Stimulated activated CD4-positive, alpha-beta T cell treated with anti-CD3 and anti-CD28 coated beads, Interleukin-15, amount 100 ng/mL, for 1 hour (primary cell): ENCODE results near the gene PITX1.

ENCODE experiments used
- DNase-seq, 2 donors: peaks; one replicate each; pipeline ENCODE4 v3.0.0-alpha.2; 2020; ENCODE audit warnings: low read depth in 1 of 2, low spot score in 1 of 2

The PITX1 gene

GRCh38 chr5:135062216-135063055, 28.4 kb upstream of the PITX1 start:
- no peak for DNase-seq

- DNase-seq = no peak
Measured at GRCh38 chr5:135061001-135061400, 27.0 kb upstream of the PITX1 start.

DNA sequence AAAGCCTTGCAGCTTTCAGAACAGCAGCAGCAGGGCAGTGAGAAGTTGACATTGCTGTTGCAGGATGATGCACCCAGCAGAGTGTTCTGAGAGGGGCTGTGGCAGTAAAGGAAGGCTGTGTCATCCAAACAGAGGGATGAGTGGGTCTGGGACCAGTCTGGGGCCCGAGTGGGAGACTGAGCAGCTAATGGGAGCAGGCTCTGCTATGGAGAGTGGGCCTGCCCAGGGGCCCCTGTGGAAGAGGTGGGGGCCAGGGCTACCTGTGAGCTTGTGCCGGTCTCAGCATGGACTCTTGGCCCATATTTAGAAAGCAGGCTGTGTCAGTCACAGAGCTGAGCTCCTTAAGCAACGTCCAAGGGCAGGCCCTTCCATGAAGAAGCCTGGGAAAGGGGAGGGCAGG, 26.0 kb upstream of the PITX1 start:
- no peak for DNase-seq

DNA sequence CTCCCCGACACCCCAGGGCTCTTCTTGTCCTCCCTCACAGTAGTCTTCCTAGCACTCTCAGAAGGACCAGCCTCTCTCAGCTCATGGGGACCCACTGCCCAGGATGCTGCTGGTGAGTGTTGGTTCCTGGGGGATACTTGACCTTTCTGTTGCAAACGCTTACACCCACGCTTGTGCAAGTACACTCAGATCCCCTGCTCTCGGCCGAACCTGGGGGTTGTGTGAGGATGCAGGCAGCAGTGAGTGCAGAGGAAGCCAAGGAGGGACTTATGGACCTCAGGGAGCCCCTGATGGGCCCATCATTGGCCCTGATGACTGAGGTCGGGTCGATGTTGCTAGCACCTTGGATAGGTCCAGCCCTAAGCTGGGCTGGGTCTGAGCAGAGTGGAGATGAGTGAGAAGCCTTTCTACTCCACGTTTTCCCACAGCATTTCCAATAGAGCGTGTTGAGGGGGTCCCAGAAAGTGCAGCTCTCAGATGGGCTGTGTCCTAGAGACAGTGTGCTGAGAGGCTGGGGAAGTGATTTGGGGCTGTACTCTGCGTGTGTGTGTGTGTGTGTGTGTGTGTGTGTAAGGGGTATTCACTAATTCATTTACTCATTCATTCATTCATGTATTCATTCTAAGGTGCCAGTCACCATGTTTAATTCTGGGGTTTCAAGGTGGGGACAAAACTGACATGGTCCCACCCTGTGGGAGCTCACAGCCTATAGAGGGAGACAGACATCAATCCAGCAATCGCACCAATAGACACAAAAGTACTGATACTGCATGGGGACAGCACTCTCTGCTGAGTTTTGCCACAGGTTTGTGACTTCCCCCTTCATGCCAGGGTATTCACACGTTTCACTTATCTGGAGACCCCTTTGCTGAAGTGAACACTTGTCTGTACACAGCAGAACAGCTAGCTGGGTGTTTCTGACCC, 25.2 kb upstream of the PITX1 start:
- DNase-seq = no peak

- DNase-seq = no peak
Measured at GRCh38 chr5:135058331-135058732, 24.3 kb upstream of the PITX1 start.

- no peak for DNase-seq
Measured at GRCh38 chr5:135057233-135057632, 23.2 kb upstream of the PITX1 start.

GRCh38 chr5:135056316-135057030, 22.4 kb upstream of the PITX1 start:
- DNase-seq = no peak

GRCh38 chr5:135055396-135055795, 21.4 kb upstream of the PITX1 start:
- DNase-seq = no peak

DNA sequence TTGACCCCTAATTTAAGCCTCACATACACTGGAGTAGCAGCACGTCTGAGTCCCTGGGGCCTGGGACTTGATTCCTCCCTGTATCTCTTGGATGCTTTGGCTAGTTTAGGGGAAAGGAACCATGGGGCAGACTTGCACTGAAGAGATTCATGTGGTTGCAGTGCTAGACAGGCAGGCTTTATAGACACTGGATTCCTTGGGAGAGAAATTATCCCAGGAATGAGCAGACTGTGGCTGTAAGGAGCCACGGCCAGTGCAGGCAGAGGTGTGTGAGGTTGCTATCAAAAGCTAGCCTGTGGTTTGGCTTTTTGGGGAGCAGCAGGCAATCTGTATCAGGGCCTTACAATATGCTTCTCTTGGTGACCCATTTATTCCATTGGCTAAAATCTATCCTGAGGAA, 20.5 kb upstream of the PITX1 start:
- DNase-seq = no peak

GRCh38 chr5:135053989-135054388, 20.0 kb upstream of the PITX1 start:
- DNase-seq = no peak

DNA sequence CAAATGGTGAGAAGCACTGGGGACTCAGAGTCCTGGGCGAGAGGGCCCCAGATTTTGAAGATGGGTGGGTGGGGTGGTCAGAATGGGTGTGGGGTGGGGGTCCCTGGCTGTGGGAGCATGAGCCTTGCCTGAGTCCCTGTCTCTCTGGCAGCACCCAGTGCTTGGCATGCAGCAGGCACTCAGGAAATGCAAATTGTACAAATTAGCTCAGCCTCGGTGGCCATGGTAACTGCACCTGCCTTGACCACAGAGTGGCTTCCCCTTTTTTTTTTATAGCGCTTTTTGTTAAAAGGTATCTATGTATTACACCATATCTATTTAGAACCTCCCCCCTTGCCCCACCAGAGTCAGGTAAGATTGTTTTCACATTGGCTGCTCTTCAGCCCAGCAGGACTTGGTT, 19.2 kb upstream of the PITX1 start:
- DNase-seq = no peak

DNA sequence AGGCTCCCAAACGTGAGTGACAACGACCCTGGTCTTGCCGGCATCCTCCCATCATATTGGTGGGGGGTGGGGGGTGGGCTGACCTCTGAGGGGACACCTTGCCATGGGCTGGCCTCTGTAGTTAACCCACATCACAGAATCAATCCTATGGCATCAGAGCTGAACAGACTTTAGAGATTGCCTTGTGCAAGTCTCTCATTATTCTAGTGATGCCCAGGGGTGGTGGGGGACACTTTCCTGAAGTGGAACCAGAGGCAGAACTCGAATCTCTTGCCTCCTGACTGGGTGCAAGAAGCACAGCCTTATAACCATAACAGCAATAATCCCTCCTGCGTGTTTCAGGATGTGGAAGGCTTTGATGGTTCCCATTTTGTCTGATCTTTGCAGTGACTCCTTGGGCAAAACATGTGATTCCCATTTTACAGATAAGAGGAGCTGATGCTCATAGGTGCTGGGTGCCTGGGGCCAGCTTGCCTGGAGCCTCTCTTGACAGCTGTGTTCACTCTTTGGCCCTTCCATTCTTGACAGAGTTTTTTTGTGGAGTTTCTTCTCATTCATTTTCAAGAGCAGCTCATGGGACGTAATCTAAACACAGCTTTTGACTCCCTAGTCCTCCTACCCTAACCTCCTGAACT, 18.6 kb upstream of the PITX1 start:
- DNase-seq = no peak

DNA sequence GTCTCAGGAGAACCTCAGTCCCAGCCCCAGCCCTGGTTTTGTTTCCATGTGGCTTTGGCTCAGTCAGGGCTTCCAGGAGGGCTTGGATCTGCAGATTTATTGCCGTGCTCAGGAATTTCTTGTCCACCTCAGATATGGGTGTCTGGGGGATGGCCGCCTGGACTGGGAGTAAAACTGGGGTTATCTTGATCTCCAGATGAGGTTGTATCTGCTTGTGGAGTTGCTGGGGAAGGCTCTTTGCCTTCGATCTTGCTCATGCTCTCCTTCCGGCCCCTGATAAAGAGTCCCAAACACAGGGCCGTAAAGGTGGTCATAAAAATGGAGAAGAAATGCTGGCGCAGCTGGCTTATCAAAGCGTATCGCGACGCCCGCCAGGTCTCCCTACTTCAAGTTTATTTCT, 17.8 kb upstream of the PITX1 start:
- no peak for DNase-seq

DNA sequence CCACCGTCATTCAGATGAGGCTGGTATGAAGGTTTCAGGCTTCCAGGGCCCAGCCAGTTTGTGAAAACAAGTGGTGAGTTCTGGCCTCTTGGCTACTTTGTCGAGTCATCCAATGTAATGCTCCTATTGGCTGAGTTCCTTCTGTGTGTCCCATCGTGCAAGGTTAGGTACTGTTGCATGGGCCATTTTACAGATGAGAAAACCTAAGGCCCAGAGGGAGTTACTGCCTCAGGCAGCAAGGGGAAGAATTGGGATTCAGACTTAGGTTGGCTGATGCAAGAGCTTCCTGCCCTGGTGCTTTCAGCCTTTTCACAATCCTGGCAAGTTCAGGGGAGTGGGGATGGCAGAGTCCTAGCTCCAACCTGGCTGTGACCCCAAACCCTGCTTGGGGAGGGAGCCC, 17.4 kb upstream of the PITX1 start:
- DNase-seq = no peak

DNA sequence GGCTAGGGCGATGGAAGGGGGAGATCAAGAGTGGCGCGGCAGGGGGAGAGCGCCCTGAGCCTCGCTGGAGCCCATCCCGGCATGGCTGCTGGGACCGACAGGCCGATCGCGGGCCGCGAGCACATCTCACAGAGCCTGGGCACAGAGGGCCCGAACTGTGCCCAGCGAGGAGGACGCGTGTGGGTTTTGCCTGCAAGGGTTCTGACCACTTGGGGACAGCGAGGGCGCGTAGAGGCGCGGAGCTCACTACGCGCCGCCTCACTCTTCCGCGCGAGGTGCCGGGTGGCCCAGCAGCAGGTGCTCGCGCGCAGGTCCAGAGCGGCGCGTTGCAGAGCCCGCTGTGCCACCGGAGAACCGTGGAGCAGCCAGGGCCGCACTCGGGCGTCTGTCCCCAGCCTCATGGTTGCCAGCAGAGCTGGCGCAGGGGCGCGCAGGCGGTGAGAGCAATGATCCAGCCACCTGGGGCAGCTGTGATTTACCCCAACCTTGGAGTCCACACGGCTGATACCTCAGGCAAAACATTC, 16.3 kb upstream of the PITX1 start:
- DNase-seq = no peak

- DNase-seq = no peak
Measured at GRCh38 chr5:135048930-135049329, 14.9 kb upstream of the PITX1 start.

DNA sequence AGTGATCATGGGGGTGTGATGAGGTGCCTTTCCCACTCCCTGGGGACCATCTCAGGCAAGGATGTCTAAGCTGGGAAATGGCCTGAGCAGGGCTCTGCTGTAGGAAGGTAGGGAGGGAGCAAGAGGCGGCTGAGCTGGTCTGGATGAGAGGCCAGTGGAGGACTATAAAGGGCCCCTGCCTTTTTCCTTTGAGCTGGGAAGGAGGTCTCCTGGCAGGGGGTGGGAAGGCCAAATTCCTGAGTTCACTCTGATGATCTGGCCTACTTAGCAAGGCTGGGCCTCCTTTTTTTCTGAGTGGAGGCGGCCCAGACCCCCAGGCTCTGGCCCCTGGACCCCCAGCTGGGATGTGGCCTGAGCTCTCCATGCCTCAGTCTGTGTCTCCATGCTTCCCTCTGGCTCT, 14.3 kb upstream of the PITX1 start:
- no peak for DNase-seq

DNA sequence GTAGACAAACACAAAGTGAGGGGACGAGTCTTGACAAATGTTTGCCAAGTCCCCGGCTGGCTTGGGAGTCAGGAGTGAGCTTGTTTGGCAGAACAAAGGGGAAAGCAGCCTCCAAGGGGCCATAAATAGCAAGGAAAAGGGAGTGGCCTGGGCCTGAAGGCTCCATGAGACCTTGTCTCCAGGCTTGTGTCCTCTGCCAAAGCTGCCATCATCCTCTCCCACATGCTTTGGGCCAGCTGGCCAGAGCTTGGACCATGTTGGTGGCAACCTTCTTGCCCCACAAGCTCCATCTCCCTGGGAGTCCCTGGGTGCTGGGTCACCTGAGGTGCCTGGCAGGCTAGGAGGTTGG, 13.3 kb upstream of the PITX1 start:
- no peak for DNase-seq

GRCh38 chr5:135046661-135047346, 12.8 kb upstream of the PITX1 start:
- DNase-seq = no peak

- DNase-seq = no peak
Measured at GRCh38 chr5:135045488-135045887, 11.5 kb upstream of the PITX1 start.
